HCT116 (cell line): ENCODE results near the gene DHRS9. TPM values are rescaled to one million over a fixed set of nuclear protein-coding genes. Genes with fewer than 3 reads are reported as not detected.

Experiments used
- ATAC-seq: fragments of 200-7000 bp; cut with Tn5 transposase; 2 replicates; pipeline ENCODE4 v1.9.1; 2020; ENCODE audit warnings: mild to moderate bottlenecking, moderate library complexity
- BruUV-seq: library from RNA; stranded (reverse); fragments of 400-500 nt; replicated peaks from 2 replicates; lab custom pipeline; 2021; lab: Mats Ljungman, UMichigan
- CTCF ChIA-PET: fragments of 300-600 bp; sonication (Branson Sonifier 250); formaldehyde crosslinking; loops from one replicate; lab custom pipeline; 2021; ENCODE audit warnings: antibody characterized with exemption; lab: Charles Lee
- POLR2A ChIA-PET: fragments of 300-600, 350-600 bp; sonication (Branson Sonifier 250); formaldehyde crosslinking; loops from one replicate; lab custom pipeline; 2021; ENCODE audit warnings: antibody characterized with exemption; lab: Charles Lee
- RAD21 ChIA-PET, 2 experiments: fragments of 300-600 bp; sonication (Branson Sonifier 250); formaldehyde crosslinking; loops; one replicate each; lab custom pipeline; 2023; ENCODE audit warnings: low total read pairs in 2 of 2; ENCODE audit not compliant: uncharacterized antibody in 2 of 2, unreplicated experiment in 2 of 2, low non-redundant PET in 1 of 2; lab: Charles Lee
- DNase-seq: peaks from one replicate; pipeline ENCODE4 v3.0.0-alpha.2; 2010; ENCODE audit warnings: low read depth, low spot score
- H2AFZ ChIP-seq: fragments of 200-600 bp; shearing (Covaris generic), sonication (generic); 2 replicates; pipeline ENCODE4 v1.6.1; 2017; ENCODE audit warnings: low read depth, mixed run types, mixed read lengths, antibody characterized with exemption, low read length; ENCODE audit not compliant: poor library complexity, severe bottlenecking
- H3K27ac ChIP-seq: 2 replicates; pipeline ENCODE4 v1.5.1; 2012; ENCODE audit warnings: low read depth, low read length
- H3K27me3 ChIP-seq: fragments of 200-600 bp; sonication (generic); 2 replicates; pipeline ENCODE4 v1.6.1; 2016; ENCODE audit warnings: mixed run types, low read length, mixed read lengths; ENCODE audit not compliant: insufficient read depth
- H3K36me3 ChIP-seq, 2 experiments: fragments of 200-500 bp in 1 of 2; fragments of 200-600 bp in 1 of 2; sonication (Bioruptor generic) in 1 of 2; sonication (generic) in 1 of 2; 2 replicates each; pipeline versions ENCODE4 v1.5.1 to v1.6.1; 2014 to 2016; ENCODE audit warnings: low read length in 2 of 2, inconsistent platforms in 1 of 2, mixed read lengths in 1 of 2, mixed run types in 1 of 2; ENCODE audit not compliant: insufficient read depth in 2 of 2, control insufficient read depth in 1 of 2
- H3K4me1 ChIP-seq, 2 experiments: fragments of 200-600 bp in 1 of 2; sonication (generic) in 1 of 2; 2 replicates each; pipeline versions ENCODE4 v1.5.1 to v1.6.1; 2012 to 2017; ENCODE audit warnings: low read length in 2 of 2, inconsistent platforms in 1 of 2, mild to moderate bottlenecking in 1 of 2, mixed read lengths in 1 of 2, mixed run types in 1 of 2, moderate library complexity in 1 of 2; ENCODE audit not compliant: insufficient read depth in 2 of 2, control insufficient read depth in 1 of 2
- H3K4me2 ChIP-seq: fragments of 200-600 bp; sonication (generic); 2 replicates; pipeline ENCODE4 v1.6.1; 2017; ENCODE audit warnings: mixed run types, low read length, mixed read lengths
- H3K4me3 ChIP-seq, 2 experiments: fragments of 200-600 bp in 1 of 2; sonication (generic) in 1 of 2; replicated peaks in 1 of 2; 2 replicates each; pipeline ENCODE4 v1.5.1; 2011 to 2016; ENCODE audit warnings: low read length in 2 of 2, control low read depth in 1 of 2, low read depth in 1 of 2, mild to moderate bottlenecking in 1 of 2, mixed read lengths in 1 of 2, mixed run types in 1 of 2
- H3K79me2 ChIP-seq: fragments of 200-600 bp; sonication (generic); 2 replicates; pipeline ENCODE4 v1.6.1; 2017; ENCODE audit warnings: mild to moderate bottlenecking, mixed run types, low read length, moderate library complexity, mixed read lengths; ENCODE audit not compliant: insufficient read depth
- H3K9ac ChIP-seq: fragments of 200-600 bp; sonication (generic); 2 replicates; pipeline ENCODE4 v1.6.1; 2016; ENCODE audit warnings: low read length, mixed read lengths
- H3K9me2 ChIP-seq: fragments of 200-600 bp; sonication (generic), shearing (Covaris generic); 2 replicates; pipeline ENCODE4 v1.6.1; 2017; ENCODE audit warnings: mixed run types, mild to moderate bottlenecking, moderate library complexity; ENCODE audit not compliant: insufficient read depth
- H3K9me3 ChIP-seq, 2 experiments: fragments of 200-500 bp in 1 of 2; fragments of 200-600 bp in 1 of 2; sonication (Bioruptor generic) in 1 of 2; sonication (generic) in 1 of 2; 2 replicates each; pipeline ENCODE4 v1.6.1; 2014 to 2017; ENCODE audit warnings: low read length in 2 of 2, mixed read lengths in 2 of 2, inconsistent platforms in 1 of 2, low read depth in 1 of 2, mild to moderate bottlenecking in 1 of 2, mixed run types in 1 of 2, moderate library complexity in 1 of 2; ENCODE audit not compliant: control insufficient read depth in 1 of 2, insufficient read depth in 1 of 2
- H4K20me1 ChIP-seq: fragments of 200-600 bp; sonication (generic), shearing (Covaris generic); 2 replicates; pipeline ENCODE4 v1.6.1; 2017; ENCODE audit warnings: mixed run types, mild to moderate bottlenecking, moderate library complexity; ENCODE audit not compliant: insufficient read depth
- CBX3 ChIP-seq: IDR thresholded peaks from 2 replicates; pipeline ENCODE4 v1.6.1; 2012; ENCODE audit warnings: low read depth
- CEBPB ChIP-seq: IDR thresholded peaks from 2 replicates; pipeline ENCODE4 v1.6.1; 2012; ENCODE audit warnings: low read depth
- CTCF ChIP-seq, 3 experiments: fragments of 200-600 bp in 1 of 3; sonication (generic) in 1 of 3; IDR thresholded peaks in 2 of 3; conservative IDR thresholded peaks in 1 of 3; 2 replicates each; pipeline ENCODE4 v1.5.1; 2012 to 2017; ENCODE audit warnings: low read depth in 2 of 3, low read length in 2 of 3, antibody characterized with exemption in 1 of 3, borderline replicate concordance in 1 of 3, control low read depth in 1 of 3, mild to moderate bottlenecking in 1 of 3, mixed read lengths in 1 of 3, mixed run types in 1 of 3, moderate library complexity in 1 of 3; ENCODE audit not compliant: insufficient read depth in 1 of 3
- EZH2 ChIP-seq: fragments of 200-600 bp; sonication (generic); IDR thresholded peaks from 2 replicates; pipeline ENCODE4 v1.6.1; 2017; ENCODE audit warnings: antibody characterized with exemption, mixed run types
- EZH2phosphoT487 ChIP-seq: fragments of 200-600 bp; IDR thresholded peaks from 2 replicates; pipeline ENCODE4 v1.6.1; 2018; ENCODE audit warnings: antibody characterized with exemption, borderline replicate concordance
- JUND ChIP-seq: IDR thresholded peaks from 2 replicates; pipeline ENCODE4 v1.6.1; 2012
- POLR2AphosphoS5 ChIP-seq: IDR thresholded peaks from 2 replicates; pipeline ENCODE4 v1.6.1; 2011; ENCODE audit warnings: mild to moderate bottlenecking, low read depth, low read length, moderate library complexity
- SP1 ChIP-seq: IDR thresholded peaks from 2 replicates; pipeline ENCODE4 v1.6.1; 2012; ENCODE audit warnings: low read depth
- SRF ChIP-seq: IDR thresholded peaks from 2 replicates; pipeline ENCODE4 v1.6.1; 2012; ENCODE audit warnings: low read depth
- YY1 ChIP-seq: IDR thresholded peaks from 2 replicates; pipeline ENCODE4 v1.6.1; 2011; ENCODE audit warnings: low read length, low read depth, moderate library complexity, mild to moderate bottlenecking; ENCODE audit not compliant: insufficient replicate concordance; ENCODE audit errors: extremely low read depth
- ZFX ChIP-seq: fragments of 450-650 bp; IDR thresholded peaks from 2 replicates; pipeline ENCODE4 v1.6.1; 2017
- ZNF274 ChIP-seq: fragments of 200-500 bp; sonication (Bioruptor generic); IDR thresholded peaks from 2 replicates; pipeline ENCODE4 v1.6.1; 2014; ENCODE audit warnings: mild to moderate bottlenecking, low read depth, low read length, inconsistent platforms
- intact Hi-C: fragments of 100-400 bp; cut with micrococcal nuclease; formaldehyde crosslinking; loops from 2 replicates; pipeline ENCODE4 v1.10.0; 2022
- total RNA-seq: library from RNA; stranded (reverse); gene quantifications from one replicate; pipeline ENCODE4 v1.2.1, GENCODE V29; 2021; ENCODE audit not compliant: unreplicated experiment

Gene DHRS9
- total RNA-seq, 1 experiment from 2014 or later = 0.15 TPM

- Histone ChIP-seq H2AFZ (no peak overlapping the region), H3K4me2 (no peak overlapping the region), H3K27me3 (no peaks in the 10 kb centered on the region), H4K20me1 (no peaks in the 10 kb centered on the region), H3K9me3 (no peaks in the 10 kb centered on the region), H3K27ac (no peak overlapping the region), H3K9ac (no peak overlapping the region), H3K4me1 (peaks cover 0 to 8% of the 10 kb centered on the region in 2 experiments; a peak in 1 of 4 replicates), H3K79me2 (no peaks in the 10 kb centered on the region), H3K4me3 (no peak overlapping the region), H3K36me3 (no peaks in the 10 kb centered on the region), H3K9me2 (no peaks in the 10 kb centered on the region)
- no TSS peak for BruUV-seq
- ChIA-PET CTCF (no interaction called here), POLR2A (no interaction called here), RAD21 (no interaction called here)
- ATAC-seq (no peak; the same call in 1 of the 2 replicates), DNase-seq (no peak)
- TF ChIP-seq ZFX (no peak), SP1 (no peak), YY1 (no peak), CBX3 (no peak), EZH2phosphoT487 (no peak), CEBPB (no peak; the same call in 1 of the 2 replicates), CTCF (IDR thresholded peaks at IDR 0.05 in 2 of 3, conservative IDR thresholded peaks at IDR 0.05 in 1 of 3; ENCODE audit: borderline replicate concordance in 1 of 3, insufficient read depth in 1 of 3, low read depth in 2 of 3, low read length in 2 of 3) (no peak), POLR2AphosphoS5 (no peak)
- intact Hi-C loops = no loop called here
Observed at GRCh38 chr2:169034256-169034655, 35.1 kb upstream of the DHRS9 start.

GRCh38 chr2:169034984-169035544, 34.3 kb upstream of the DHRS9 start:
- no TSS peak for BruUV-seq
- no peaks in the 10 kb centered on the region for H4K20me1 ChIP-seq
- TF ChIP-seq JUND (no peak), EZH2 (no peak), CTCF (IDR thresholded peaks at IDR 0.05 in 2 of 3, conservative IDR thresholded peaks at IDR 0.05 in 1 of 3; ENCODE audit: borderline replicate concordance in 1 of 3, insufficient read depth in 1 of 3, low read depth in 2 of 3, low read length in 2 of 3) (no peak), SRF (no peak), ZNF274 (no peak), CBX3 (no peak)

More at GRCh38 chr2:169034984-169035544, 34.3 kb upstream of the DHRS9 start:
- H3K9ac ChIP-seq = no peak overlapping the region
- no peak overlapping the region for H3K27ac ChIP-seq
- no peak overlapping the region for H2AFZ ChIP-seq
- H3K36me3 ChIP-seq = no peaks in the 10 kb centered on the region
- ATAC-seq = no peak
- POLR2A ChIA-PET = no interaction called here
- no peak for DNase-seq
- peaks cover 0 to 8% of the 10 kb centered on the region in 2 experiments; a peak in 1 of 4 replicates for H3K4me1 ChIP-seq
- no peak overlapping the region for H3K4me3 ChIP-seq
- no peaks in the 10 kb centered on the region for H3K9me2 ChIP-seq
- intact Hi-C loops = no loop called here
- H3K79me2 ChIP-seq = no peaks in the 10 kb centered on the region
- CTCF ChIA-PET = no interaction called here
- no peaks in the 10 kb centered on the region for H3K9me3 ChIP-seq
- H3K27me3 ChIP-seq = no peaks in the 10 kb centered on the region
- RAD21 ChIA-PET = no interaction called here
- H3K4me2 ChIP-seq = no peak overlapping the region
